ENCODE data around the gene DLX3. TPM values are rescaled to one million over a fixed set of nuclear protein-coding genes. Genes with fewer than 3 reads are reported as not detected.

The DLX3 gene
- total and polyA plus RNA-seq, 2 of the 8 experiments (the other 6 are each of a cell fraction or from before 2014, with no cell fraction given) = 0.15 to 0.20 TPM

DNA sequence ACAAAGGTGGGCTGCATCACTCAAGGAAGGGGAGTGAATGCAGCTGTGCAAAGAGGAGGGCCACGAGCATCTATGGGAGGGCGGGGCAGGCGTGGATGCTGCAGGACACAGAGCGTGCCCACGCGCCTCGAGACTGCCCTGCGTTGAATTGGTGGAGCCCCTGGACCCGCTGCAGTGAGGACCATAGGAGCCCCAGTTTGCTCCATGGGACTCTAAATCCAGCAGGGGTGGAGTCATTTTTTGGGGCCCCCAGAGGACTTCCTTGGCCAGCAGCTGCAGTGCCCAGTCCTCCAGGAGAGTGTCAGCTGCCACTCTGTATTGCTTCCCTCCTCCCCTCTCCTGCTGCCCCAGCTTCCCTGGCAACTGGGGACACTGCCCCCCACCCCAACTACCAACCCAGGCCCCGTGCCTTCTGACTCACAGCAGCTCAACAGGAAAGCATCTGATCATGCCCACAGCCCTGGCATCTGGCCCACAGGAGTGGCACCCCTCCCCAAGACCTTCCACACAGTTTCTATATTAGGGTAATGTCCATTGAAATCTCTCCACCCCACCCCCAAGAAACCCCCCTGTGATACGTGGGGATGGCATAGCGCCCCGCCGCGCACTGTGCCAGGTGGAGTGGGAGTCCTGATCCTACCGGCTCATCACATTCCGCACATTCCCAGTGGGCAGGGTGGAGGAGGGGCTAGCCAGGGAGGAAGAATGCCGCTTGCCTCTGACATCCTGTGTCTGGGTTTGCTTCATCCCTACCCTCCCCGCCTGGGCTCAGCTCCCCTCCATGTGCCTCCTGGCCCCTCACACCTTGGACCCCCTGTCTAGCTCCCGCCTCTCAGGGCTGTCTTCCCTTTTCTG is 33.1 kb upstream of the DLX3 start (continued):
- TF ChIP-seq SUZ12 (IDR thresholded peaks at IDR 0.05; ENCODE audit: low read length) (no peak), NRF1 (IDR thresholded peaks at IDR 0.05; ENCODE audit: low read depth, low read length) (no peak), RBBP5 (IDR thresholded peaks at IDR 0.05; ENCODE audit: borderline replicate concordance, low read depth, low read length) (peak; percentile 79), POLR2AphosphoS5 (IDR thresholded peaks at IDR 0.05; ENCODE audit: low read depth, low read length) (peak; percentile 35; the same call in 1 of the 2 replicates), RFX5 (IDR thresholded peaks at IDR 0.05; ENCODE audit: borderline replicate concordance, low read depth, low read length) (no peak), HDAC6 (IDR thresholded peaks at IDR 0.05; ENCODE audit: low read depth, low read length) (no peak)
- TF ChIP-seq, protein P1, sequence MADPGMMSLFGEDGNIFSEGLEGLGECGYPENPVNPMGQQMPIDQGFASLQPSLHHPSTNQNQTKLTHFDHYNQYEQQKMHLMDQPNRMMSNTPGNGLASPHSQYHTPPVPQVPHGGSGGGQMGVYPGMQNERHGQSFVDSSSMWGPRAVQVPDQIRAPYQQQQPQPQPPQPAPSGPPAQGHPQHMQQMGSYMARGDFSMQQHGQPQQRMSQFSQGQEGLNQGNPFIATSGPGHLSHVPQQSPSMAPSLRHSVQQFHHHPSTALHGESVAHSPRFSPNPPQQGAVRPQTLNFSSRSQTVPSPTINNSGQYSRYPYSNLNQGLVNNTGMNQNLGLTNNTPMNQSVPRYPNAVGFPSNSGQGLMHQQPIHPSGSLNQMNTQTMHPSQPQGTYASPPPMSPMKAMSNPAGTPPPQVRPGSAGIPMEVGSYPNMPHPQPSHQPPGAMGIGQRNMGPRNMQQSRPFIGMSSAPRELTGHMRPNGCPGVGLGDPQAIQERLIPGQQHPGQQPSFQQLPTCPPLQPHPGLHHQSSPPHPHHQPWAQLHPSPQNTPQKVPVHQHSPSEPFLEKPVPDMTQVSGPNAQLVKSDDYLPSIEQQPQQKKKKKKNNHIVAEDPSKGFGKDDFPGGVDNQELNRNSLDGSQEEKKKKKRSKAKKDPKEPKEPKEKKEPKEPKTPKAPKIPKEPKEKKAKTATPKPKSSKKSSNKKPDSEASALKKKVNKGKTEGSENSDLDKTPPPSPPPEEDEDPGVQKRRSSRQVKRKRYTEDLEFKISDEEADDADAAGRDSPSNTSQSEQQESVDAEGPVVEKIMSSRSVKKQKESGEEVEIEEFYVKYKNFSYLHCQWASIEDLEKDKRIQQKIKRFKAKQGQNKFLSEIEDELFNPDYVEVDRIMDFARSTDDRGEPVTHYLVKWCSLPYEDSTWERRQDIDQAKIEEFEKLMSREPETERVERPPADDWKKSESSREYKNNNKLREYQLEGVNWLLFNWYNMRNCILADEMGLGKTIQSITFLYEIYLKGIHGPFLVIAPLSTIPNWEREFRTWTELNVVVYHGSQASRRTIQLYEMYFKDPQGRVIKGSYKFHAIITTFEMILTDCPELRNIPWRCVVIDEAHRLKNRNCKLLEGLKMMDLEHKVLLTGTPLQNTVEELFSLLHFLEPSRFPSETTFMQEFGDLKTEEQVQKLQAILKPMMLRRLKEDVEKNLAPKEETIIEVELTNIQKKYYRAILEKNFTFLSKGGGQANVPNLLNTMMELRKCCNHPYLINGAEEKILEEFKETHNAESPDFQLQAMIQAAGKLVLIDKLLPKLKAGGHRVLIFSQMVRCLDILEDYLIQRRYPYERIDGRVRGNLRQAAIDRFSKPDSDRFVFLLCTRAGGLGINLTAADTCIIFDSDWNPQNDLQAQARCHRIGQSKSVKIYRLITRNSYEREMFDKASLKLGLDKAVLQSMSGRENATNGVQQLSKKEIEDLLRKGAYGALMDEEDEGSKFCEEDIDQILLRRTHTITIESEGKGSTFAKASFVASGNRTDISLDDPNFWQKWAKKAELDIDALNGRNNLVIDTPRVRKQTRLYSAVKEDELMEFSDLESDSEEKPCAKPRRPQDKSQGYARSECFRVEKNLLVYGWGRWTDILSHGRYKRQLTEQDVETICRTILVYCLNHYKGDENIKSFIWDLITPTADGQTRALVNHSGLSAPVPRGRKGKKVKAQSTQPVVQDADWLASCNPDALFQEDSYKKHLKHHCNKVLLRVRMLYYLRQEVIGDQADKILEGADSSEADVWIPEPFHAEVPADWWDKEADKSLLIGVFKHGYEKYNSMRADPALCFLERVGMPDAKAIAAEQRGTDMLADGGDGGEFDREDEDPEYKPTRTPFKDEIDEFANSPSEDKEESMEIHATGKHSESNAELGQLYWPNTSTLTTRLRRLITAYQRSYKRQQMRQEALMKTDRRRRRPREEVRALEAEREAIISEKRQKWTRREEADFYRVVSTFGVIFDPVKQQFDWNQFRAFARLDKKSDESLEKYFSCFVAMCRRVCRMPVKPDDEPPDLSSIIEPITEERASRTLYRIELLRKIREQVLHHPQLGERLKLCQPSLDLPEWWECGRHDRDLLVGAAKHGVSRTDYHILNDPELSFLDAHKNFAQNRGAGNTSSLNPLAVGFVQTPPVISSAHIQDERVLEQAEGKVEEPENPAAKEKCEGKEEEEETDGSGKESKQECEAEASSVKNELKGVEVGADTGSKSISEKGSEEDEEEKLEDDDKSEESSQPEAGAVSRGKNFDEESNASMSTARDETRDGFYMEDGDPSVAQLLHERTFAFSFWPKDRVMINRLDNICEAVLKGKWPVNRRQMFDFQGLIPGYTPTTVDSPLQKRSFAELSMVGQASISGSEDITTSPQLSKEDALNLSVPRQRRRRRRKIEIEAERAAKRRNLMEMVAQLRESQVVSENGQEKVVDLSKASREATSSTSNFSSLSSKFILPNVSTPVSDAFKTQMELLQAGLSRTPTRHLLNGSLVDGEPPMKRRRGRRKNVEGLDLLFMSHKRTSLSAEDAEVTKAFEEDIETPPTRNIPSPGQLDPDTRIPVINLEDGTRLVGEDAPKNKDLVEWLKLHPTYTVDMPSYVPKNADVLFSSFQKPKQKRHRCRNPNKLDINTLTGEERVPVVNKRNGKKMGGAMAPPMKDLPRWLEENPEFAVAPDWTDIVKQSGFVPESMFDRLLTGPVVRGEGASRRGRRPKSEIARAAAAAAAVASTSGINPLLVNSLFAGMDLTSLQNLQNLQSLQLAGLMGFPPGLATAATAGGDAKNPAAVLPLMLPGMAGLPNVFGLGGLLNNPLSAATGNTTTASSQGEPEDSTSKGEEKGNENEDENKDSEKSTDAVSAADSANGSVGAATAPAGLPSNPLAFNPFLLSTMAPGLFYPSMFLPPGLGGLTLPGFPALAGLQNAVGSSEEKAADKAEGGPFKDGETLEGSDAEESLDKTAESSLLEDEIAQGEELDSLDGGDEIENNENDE (IDR thresholded peaks at IDR 0.05; ENCODE audit: insufficient replicate concordance, low read length) = no peak
- TF ChIP-seq, protein P2, sequence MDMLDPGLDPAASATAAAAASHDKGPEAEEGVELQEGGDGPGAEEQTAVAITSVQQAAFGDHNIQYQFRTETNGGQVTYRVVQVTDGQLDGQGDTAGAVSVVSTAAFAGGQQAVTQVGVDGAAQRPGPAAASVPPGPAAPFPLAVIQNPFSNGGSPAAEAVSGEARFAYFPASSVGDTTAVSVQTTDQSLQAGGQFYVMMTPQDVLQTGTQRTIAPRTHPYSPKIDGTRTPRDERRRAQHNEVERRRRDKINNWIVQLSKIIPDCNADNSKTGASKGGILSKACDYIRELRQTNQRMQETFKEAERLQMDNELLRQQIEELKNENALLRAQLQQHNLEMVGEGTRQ (IDR thresholded peaks at IDR 0.05; ENCODE audit: low read length) = no peak
